ENCODE measurements around the gene ISCU. TPM values are rescaled to one million over a fixed set of nuclear protein-coding genes. Genes with fewer than 3 reads are reported as not detected.
A peak's percentile ranks its signal among the peaks of the same experiment; 100 is the strongest.

The ISCU gene
- 100 to 1,000 TPM in 1 of 2 donors, 10 to 100 TPM in 1; 82.7 to 160 TPM for total RNA-seq

- peaks cover 56% of the 10 kb centered on the region for H3K4me1 ChIP-seq
- no peak for TF ChIP-seq CTCF (IDR thresholded peaks at IDR 0.05)
- peak; percentile 84 to 95 (median 94) for TF ChIP-seq POLR2A (IDR thresholded peaks at IDR 0.05)
- WGBS, 2 donors, result 0% methylated on average over 16 to 63 of the region's 72 CpGs
- H3K9me3 ChIP-seq, result no peaks in the 10 kb centered on the region
- H3K4me3 ChIP-seq, result peak within 1 kb of the TSS; percentile 55 to 85
- intact Hi-C loops (cut with DNase I), result no loop called here
- H3K27ac ChIP-seq, result peak within 1 kb of the TSS; percentile 83 to 93 (median 88)
- H3K36me3 ChIP-seq (replicated peaks in 1 of 2; ENCODE audit: insufficient read depth in 1 of 2, low read depth in 2 of 2), result peaks cover 0 to 4% of the 10 kb centered on the region in 2 donors
- ATAC-seq (peak; percentile 88), DNase-seq (peak; percentile 96 to 98 (median 98))
- H3K27me3 ChIP-seq, result no peaks in the 10 kb centered on the region
Measured at GRCh38 chr12:108562348-108563135, at the start of gene ISCU. TSS of gene ISCU (plus strand) at chr12:108562596. CDS start at chr12:108562623, 27 bp downstream.

GRCh38 chr12:108514468-108514972, 47.9 kb upstream of the ISCU start:
- DNase-seq, result no peak
- peak overlapping the region in 1 of 2 donors; percentile 74 for H3K4me3 ChIP-seq
- ATAC-seq, result peak; percentile 1
- H3K27ac ChIP-seq, result peak overlapping the region in 1 of 4 donors; percentile 17
- no peaks in the 10 kb centered on the region for H3K9me3 ChIP-seq
- intact Hi-C loops (cut with DNase I), result no loop called here
- WGBS, 2 donors, result 21 to 32% methylated on average over 19 of the region's 19 CpGs
- H3K27me3 ChIP-seq, result no peaks in the 10 kb centered on the region
- H3K4me1 ChIP-seq, result peaks cover 24% of the 10 kb centered on the region
- TF ChIP-seq POLR2A (IDR thresholded peaks at IDR 0.05) (no peak), CTCF (IDR thresholded peaks at IDR 0.05) (peak in 1 of 7 experiments; percentile 6)
- H3K36me3 ChIP-seq (replicated peaks in 1 of 2; ENCODE audit: insufficient read depth in 1 of 2, low read depth in 2 of 2), result peaks cover 0 to 8% of the 10 kb centered on the region in 2 donors

- WGBS, 2 donors, result 0% methylated on average over 28 to 67 of the region's 67 CpGs
- peaks cover 0 to 9% of the 10 kb centered on the region in 2 donors for H3K36me3 ChIP-seq (replicated peaks in 1 of 2; ENCODE audit: insufficient read depth in 1 of 2, low read depth in 2 of 2)
- H3K9me3 ChIP-seq, result no peaks in the 10 kb centered on the region
- peak within 1 kb of the TSS; percentile 46 to 86 (median 82) for H3K27ac ChIP-seq
- ATAC-seq (peak; percentile 99), DNase-seq (peak; percentile 100)
- H3K27me3 ChIP-seq, result no peaks in the 10 kb centered on the region
- H3K4me1 ChIP-seq, result peaks cover 30% of the 10 kb centered on the region
- TF ChIP-seq POLR2A (IDR thresholded peaks at IDR 0.05) (peak; percentile 60 to 82 (median 76)), CTCF (IDR thresholded peaks at IDR 0.05) (no peak)
- H3K4me3 ChIP-seq, result peak within 1 kb of the TSS; percentile 74 to 87
- intact Hi-C loops (cut with DNase I), result loop anchor here (5.0 kb wide), 1 partner anchor 42 kb away; no protein-coding TSS in a partner anchor
Measured at GRCh38 chr12:108514973-108515814, 47.2 kb upstream of the ISCU start, which contains the start of gene FICD. TSS of gene FICD (plus strand) at chr12:108515277. CDS start at chr12:108516973, 1,696 bp downstream.

GRCh38 chr12:108515916-108516315, 46.5 kb upstream of the ISCU start:
- intact Hi-C loops (cut with DNase I), result loop anchor here (5.0 kb wide), 1 partner anchor 41 kb away; no protein-coding TSS in a partner anchor
- Histone ChIP-seq H3K27ac (peak overlapping the region; percentile 46 to 86 (median 82)), H3K4me3 (peak overlapping the region; percentile 74 to 87), H3K27me3 (no peaks in the 10 kb centered on the region), H3K9me3 (no peaks in the 10 kb centered on the region), H3K36me3 (replicated peaks in 1 of 2; ENCODE audit: insufficient read depth in 1 of 2, low read depth in 2 of 2) (peaks cover 0 to 13% of the 10 kb centered on the region in 2 donors), H3K4me1 (peaks cover 32% of the 10 kb centered on the region)
- WGBS, 2 donors, result 10 to 29% methylated on average over 2 to 5 of the region's 5 CpGs
- no peak for ATAC-seq
- DNase-seq, result peak; percentile 34 to 46 (median 42)
- TF ChIP-seq POLR2A (IDR thresholded peaks at IDR 0.05) (no peak), CTCF (IDR thresholded peaks at IDR 0.05) (no peak)

All from body of pancreas (tissue), 4 donors.